Dedifferentiated amniotic fluid mesenchymal stem cell (primary cell): ENCODE measurements around the gene ZNF497.
"Not testable (repeated sequence)": the region's sequence is repeated elsewhere in the genome, so short reads cannot be mapped to it uniquely, and the experiment has no call there.

Experiments
- DNase-seq: peaks from one replicate; pipeline ENCODE4 v3.0.0-alpha.2; 2016; ENCODE audit errors: extremely low spot score

ZNF497 gene

GRCh38 chr19:58348080-58348479 lies 14.5 kb downstream of the ZNF497 start:
- DNase-seq = not testable (repeated sequence)

- DNase-seq = peak; percentile 57
These were observed 15.3 kb downstream of the ZNF497 start for GRCh38 chr19:58346961-58347929.

- no peak for DNase-seq
These were observed 17.0 kb downstream of the ZNF497 start for GRCh38 chr19:58345558-58345957.

- DNase-seq = no peak
These were observed 23.6 kb downstream of the ZNF497 start for GRCh38 chr19:58338825-58339558.

- no peak for DNase-seq
These were observed 24.2 kb downstream of the ZNF497 start for GRCh38 chr19:58338336-58338735.

- no peak for DNase-seq
These were observed 25.7 kb downstream of the ZNF497 start for GRCh38 chr19:58336820-58337219.

GRCh38 chr19:58336216-58336615 lies 26.3 kb downstream of the ZNF497 start:
- no peak for DNase-seq

- no peak for DNase-seq
These were observed 26.9 kb downstream of the ZNF497 start for GRCh38 chr19:58335630-58336029.

GRCh38 chr19:58334691-58335249 lies 27.8 kb downstream of the ZNF497 start:
- DNase-seq = no peak

- no peak for DNase-seq
These were observed 29.9 kb downstream of the ZNF497 start for GRCh38 chr19:58332697-58333096.

GRCh38 chr19:58330458-58330857 lies 32.1 kb downstream of the ZNF497 start:
- peak; percentile 40 for DNase-seq

GRCh38 chr19:58328999-58329398 lies 33.6 kb downstream of the ZNF497 start:
- DNase-seq = no peak

GRCh38 chr19:58326914-58327726 lies 35.4 kb downstream of the ZNF497 start, which contains the start of gene ZSCAN22:
Gene ZSCAN22 (plus strand): TSS chr19:58326994. CDS start chr19:58334803, 7,809 bp downstream.
- peak; percentile 95 for DNase-seq

- no peak for DNase-seq
These were observed 36.0 kb downstream of the ZNF497 start for GRCh38 chr19:58326501-58326913.

GRCh38 chr19:58325311-58326022 lies 37.1 kb downstream of the ZNF497 start:
- no peak for DNase-seq

GRCh38 chr19:58319241-58319640 lies 43.3 kb downstream of the ZNF497 start:
- DNase-seq = no peak

- no peak for DNase-seq
These were observed 44.3 kb downstream of the ZNF497 start for GRCh38 chr19:58318297-58318696.

GRCh38 chr19:58317476-58318072 lies 45.0 kb downstream of the ZNF497 start:
- no peak for DNase-seq

- no peak for DNase-seq
These were observed 47.0 kb downstream of the ZNF497 start for GRCh38 chr19:58315580-58315979.

- DNase-seq = no peak
These were observed 51.1 kb downstream of the ZNF497 start for GRCh38 chr19:58311345-58311865.
